ENCODE data around the gene GNL2.

The GNL2 gene

DNA sequence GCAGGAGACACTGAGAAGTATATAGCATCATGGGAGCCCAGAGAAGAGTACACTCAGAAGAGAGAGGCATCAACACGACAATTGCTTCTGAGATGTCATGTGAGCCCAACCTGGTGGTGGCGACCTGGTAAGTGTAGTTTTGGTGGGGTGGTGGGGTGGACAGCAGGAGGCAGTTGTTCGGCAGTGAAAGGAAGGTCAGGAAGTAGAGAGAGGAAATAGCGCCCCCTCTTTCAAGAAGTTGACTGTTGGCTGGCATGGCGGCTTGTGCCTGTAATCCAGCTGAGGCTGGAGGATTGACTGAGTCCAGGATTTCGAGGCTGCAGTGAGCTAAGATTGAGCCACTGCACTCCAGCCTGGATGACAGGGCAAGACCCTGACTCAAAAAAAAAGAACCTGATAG is 26.4 kb upstream of the GNL2 start:
- DNase-seq: peak; percentile 16 to 22
- TF ChIP-seq POLR2A (IDR thresholded peaks at IDR 0.05; ENCODE audit: low read length): no peak
- no peak for TF ChIP-seq GATA1 (IDR thresholded peaks at IDR 0.05; ENCODE audit: low read depth, low read length)

DNA sequence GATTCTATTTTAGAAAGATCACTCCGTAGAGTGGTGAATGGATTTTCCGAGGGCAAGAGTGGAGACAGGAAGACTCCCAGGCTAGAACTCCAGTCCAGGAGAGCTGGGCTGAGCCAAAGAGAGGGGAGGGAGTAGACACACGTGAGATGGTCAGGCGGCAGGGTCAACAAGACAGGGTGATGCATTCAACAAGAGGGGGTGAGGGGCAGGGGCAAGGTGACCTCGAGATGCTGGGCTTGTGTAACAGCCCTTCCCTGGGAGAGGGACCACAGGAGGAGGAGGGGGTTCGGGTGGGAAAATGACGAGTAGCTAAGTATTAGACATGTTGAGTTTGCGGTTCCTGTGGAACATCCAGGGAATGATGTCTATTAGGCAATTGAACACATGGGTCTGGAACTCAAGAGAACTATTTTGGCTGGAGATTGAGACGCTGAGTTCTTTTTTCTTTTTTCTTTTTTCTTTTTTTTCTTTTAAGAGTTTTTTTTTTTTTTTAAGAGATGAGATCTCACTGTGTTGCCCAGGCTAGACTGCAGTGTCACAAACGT is 25.7 kb upstream of the GNL2 start:
- no peak for TF ChIP-seq POLR2A (IDR thresholded peaks at IDR 0.05; ENCODE audit: low read length)
- TF ChIP-seq GATA1 (IDR thresholded peaks at IDR 0.05; ENCODE audit: low read depth, low read length): no peak

DNA sequence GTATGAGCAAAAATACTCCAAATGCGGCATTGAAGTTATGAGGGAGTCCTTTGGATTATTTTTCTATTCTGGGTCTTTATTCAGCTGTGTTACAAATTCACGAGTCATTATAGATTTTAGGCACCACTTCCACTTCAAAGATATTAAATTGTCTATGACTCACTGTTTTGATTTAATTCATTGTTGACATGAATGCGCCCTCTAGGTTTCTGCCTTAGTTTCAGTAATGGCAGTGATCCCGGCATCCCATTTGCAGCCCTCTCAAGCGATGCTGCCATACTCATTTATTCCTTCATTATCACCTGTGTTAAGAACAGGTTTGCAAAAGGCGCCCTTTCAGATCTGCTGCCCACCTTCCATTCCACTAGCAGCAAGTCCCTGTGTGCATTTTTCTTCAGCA is 25.0 kb upstream of the GNL2 start:
- no peak for TF ChIP-seq GATA1 (IDR thresholded peaks at IDR 0.05; ENCODE audit: low read depth, low read length)
- no peak for TF ChIP-seq POLR2A (IDR thresholded peaks at IDR 0.05; ENCODE audit: low read length)
- no peak for DNase-seq

More for the DNA sequence above, 25.7 kb upstream of the GNL2 start:
- no peak for DNase-seq

DNA sequence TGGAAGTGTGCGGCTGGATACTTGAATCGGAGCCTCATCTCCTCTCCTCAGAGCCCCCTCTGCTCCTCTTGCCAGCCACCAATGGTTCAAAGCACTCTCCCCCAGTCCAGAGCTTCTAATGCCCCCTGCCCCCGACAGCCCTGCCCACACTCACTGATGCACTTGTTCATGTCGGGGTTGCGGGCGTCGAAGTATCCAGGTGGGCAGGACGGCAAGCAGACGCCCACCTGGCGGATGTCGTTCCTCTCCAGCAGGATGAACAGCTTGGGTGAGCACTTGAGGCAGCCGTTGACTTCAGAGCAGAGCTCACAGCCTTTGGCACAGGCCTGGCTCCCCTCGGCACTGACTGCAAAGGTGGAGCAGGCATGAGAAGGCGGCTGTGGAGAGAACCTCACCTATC is 20.6 kb upstream of the GNL2 start:
- no peak for DNase-seq
- TF ChIP-seq GATA1 (IDR thresholded peaks at IDR 0.05; ENCODE audit: low read depth, low read length) (no peak), POLR2A (IDR thresholded peaks at IDR 0.05; ENCODE audit: low read length) (no peak)

DNA sequence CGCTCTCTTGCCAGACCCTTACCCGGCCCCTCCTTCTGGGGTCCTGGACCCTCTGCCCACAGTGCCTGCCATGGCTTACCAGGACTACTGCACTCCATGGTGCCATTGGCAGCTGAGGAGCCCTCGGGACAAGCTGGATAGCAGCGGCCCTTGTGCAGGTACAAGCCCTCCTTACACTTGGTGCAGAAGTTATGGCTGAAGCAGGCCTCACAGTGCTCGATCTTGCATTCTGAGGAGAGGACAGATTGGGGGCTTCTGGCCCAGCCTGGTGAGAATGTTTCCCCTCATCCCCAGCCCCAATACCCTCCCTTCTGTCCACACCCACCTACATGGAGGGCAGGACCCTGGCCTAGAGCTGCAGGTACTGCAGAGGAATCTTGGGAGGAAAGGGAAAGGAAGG is 18.4 kb upstream of the GNL2 start:
- no peak for TF ChIP-seq GATA1 (IDR thresholded peaks at IDR 0.05; ENCODE audit: low read depth, low read length)
- no peak for TF ChIP-seq POLR2A (IDR thresholded peaks at IDR 0.05; ENCODE audit: low read length)
- DNase-seq: no peak

DNA sequence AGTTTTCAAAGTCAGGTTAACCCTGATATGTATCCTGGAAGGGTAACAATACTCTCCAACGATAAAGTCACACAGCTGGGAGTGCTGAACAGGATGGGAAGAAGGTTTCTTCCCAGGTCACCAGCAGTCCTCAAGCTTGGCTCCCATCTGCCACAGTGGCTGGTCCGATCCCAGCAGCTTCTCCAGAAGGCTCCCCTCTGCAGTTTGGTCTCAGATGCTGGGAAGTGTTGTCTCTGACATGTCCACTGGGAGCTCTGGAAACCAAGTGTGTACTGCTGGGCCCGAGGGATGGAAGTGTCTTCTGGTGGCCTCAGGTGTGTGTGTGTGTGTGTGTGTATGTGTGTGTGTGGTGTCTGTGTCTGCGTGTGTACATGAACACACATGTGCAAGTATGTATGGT is 16.4 kb upstream of the GNL2 start:
- no peak for TF ChIP-seq POLR2A (IDR thresholded peaks at IDR 0.05; ENCODE audit: low read length)
- no peak for TF ChIP-seq GATA1 (IDR thresholded peaks at IDR 0.05; ENCODE audit: low read depth, low read length)
- no peak for DNase-seq

DNA sequence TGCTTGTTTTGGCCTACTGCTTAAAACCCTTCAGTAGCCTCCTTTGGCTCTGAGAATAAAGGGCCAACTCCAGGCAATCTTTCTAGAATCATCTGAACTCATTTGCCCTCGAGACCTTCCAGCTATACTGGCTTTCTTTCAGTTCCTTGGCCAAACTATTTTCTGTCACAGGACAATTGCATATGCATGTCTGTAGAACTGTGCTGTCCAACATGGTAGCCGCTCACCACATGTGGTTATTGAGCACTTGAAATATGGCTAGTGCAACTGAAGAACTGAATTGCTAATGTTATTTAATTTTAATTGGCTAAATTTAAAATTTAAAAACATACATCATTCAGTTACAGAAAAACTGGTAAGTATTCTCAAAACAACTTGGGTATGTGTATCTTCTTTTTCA is 14.3 kb upstream of the GNL2 start:
- TF ChIP-seq GATA1 (IDR thresholded peaks at IDR 0.05; ENCODE audit: low read depth, low read length) (no peak), POLR2A (IDR thresholded peaks at IDR 0.05; ENCODE audit: low read length) (no peak)

DNA sequence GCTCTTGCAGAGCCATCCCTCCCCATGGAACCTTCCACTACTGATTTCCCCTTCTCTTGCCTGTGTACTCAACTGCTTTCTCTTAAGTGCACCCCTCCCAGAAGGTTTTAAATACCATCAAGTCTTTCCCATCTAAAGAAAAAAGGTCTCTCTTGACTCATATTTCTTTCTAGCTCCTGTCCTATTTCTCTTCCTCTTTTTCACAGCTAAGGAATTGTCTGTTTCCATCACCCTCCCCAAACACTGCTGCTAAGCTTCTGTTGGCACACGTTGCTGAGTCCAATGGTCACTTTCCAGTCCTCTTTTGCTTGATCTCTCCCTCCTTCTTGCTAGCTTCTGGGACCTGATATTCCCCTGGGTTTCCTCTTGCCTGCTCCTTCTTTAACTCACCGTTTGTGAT is 13.3 kb upstream of the GNL2 start:
- TF ChIP-seq GATA1 (IDR thresholded peaks at IDR 0.05; ENCODE audit: low read depth, low read length): no peak
- TF ChIP-seq POLR2A (IDR thresholded peaks at IDR 0.05; ENCODE audit: low read length): no peak

More for the DNA sequence above, 14.3 kb upstream of the GNL2 start:
- DNase-seq: no peak

DNA sequence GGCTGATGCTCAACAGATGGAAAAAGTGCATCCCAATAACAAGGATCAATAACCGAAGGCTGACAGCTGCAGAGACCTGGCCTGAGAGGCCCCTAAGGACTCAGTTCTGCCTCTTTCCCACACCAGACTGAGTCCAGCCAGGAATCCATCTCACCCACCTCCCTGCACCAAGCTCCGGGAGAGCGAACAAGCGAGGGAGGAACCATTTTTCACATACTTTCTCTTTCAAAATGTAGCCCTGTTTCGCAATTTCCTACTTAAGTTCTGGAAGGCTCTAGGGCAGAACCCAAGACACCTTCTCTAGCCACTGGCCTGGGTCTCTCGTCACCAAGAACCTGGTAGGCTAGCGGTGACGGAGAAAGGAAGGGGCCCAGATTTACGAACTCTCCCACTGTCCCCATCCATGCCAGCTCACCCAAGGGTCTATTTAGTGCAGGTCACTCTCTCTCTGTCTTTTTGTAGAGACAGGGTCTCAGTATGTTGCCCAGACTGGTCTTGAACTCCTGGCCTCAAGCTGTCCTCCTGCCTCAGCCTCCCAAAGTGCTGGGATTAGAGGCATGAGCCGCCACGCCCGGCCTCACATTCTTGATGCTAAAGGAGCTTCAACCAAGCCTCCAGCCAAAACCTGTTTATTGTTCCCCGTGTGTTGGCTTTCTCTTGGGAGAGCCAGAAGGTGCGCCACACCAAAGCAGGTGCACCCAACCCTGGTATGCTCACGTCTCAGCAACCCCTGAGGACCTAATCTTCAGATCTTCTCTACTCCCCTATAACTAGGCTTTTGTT is 10.9 kb upstream of the GNL2 start:
- TF ChIP-seq GATA1 (IDR thresholded peaks at IDR 0.05; ENCODE audit: low read depth, low read length) (no peak), POLR2A (IDR thresholded peaks at IDR 0.05; ENCODE audit: low read length) (no peak)
- DNase-seq: no peak

More for the DNA sequence above, 13.3 kb upstream of the GNL2 start:
- no peak for DNase-seq

DNA sequence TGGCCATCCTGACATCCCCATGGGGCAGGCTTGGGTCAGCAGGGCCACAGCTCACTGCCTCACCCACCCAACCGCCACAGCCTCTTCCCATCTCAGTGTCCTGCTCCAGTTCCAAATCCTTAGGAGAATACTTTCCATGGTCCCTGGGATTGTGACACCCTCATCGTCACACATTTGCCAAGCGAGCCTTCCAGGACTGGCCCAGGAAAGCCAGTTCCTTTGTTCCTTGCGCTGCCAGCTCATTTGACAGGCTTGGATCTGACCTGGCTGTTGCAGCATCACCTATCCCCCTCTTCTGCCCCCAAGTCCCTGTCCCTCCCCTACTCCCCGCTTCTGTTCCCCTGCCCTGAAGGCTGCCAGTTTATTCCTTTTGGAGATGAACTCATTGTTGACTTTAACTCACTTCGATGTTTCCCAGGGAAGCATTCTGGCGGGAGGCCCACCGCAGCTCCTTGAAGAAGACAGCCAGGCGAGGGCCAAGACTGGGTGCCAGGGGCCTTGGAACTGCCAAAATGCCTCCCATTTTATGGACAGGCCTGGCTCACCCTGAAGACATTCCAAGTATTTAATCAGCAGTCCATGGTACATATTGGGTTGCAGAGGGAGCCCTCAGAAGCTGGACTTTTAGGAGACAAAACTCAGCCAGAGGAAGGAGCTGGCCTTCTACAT is 10.2 kb upstream of the GNL2 start:
- no peak for DNase-seq

DNA sequence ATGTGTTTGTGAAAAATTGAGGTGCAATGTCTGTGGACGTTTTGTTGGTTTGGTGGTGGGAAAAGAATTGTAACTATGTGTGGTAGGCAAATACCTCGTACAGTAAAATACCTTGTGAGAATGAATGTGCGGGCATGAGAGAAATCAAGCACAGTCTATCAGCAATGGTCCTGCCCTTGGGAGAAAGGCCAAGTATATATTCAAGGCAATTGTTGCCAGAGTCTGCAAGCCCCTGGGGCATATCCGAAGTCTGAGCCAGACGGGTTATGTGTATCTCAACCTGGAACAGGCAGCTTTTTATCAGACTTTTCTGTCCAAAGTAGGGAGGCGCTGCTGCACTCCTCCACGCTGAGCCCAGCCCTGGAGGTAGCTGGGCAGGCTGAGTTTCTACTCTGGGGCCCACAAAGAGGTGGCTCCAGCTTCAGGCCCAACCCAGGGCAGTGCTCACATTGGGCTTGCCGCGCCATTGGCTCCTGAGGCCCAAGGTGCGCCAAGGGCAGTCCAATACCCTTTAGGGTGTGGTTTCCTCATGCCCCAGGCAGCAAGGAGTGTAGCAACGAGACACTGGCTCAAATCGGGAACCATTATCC is 9.4 kb upstream of the GNL2 start:
- TF ChIP-seq POLR2A (IDR thresholded peaks at IDR 0.05; ENCODE audit: low read length): no peak
- TF ChIP-seq GATA1 (IDR thresholded peaks at IDR 0.05; ENCODE audit: low read depth, low read length): no peak
- DNase-seq: no peak

More for the DNA sequence above, 10.2 kb upstream of the GNL2 start:
- no peak for TF ChIP-seq POLR2A (IDR thresholded peaks at IDR 0.05; ENCODE audit: low read length)
- no peak for TF ChIP-seq GATA1 (IDR thresholded peaks at IDR 0.05; ENCODE audit: low read depth, low read length)

DNA sequence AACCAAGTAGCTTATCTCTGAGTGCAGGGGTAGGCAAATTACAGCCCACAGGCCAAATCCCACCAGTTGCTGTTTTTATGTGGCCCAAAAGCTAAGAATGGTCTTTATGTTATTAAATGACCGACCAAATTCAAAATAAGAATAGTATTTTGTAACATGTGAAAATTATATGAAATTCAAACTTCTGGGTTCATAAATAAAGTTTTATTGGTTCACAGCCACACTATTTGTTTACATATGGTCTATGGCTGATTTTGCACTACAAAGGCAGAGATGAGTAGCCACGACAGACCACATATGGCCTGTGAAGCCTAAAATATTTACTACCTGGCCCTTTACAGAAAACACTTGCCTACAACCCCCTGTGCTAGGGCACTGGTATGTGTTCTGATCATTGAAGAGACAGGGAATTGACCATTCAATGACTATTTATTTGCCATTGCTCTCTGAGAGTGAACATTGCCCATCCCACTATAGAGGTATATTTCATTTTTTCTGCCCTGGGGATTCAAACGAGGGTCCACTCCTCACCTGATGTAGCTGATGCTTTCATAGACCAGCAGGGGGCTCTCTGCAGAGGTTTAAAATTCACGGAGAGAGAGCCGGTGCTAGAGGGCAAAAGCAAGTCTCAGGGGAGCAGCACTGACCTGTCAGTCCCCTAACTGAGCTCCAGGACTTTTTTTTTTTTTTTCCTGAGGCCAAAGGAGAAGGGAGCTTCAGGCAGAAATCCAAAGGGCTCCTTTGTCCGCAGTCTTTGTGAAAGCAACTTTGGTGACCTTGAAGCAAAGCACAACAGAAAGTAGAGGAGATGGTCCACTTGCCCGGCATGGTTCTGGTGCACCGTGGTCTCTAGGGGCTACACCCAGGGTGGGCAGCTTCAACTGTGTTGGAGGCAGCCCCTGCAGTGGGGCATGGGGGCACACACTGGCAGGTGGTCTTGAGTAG is 7.3 kb upstream of the GNL2 start:
- peak; percentile 21 to 43 for DNase-seq
- TF ChIP-seq GATA1 (IDR thresholded peaks at IDR 0.05; ENCODE audit: low read depth, low read length): no peak
- TF ChIP-seq POLR2A (IDR thresholded peaks at IDR 0.05; ENCODE audit: low read length): no peak

DNA sequence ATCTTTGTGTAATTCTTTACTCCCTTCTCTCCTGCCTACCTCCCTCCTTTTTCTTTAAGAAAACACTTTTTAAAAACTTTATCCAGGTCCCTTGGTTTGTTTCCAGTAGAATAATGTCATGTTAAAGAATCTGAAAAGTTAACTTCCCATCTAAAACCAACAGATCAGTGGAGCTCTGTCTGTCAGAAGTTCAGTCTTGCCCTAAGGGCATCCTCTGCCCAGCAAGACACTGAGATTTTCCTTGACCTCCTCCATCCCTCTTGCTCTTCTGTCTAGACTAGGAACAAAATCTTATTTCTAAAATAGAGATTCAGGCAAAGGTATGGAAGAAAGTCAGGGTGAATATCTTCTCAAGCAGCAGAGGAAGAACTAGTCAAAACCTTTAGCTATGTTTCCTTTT is 5.7 kb upstream of the GNL2 start:
- TF ChIP-seq GATA1 (IDR thresholded peaks at IDR 0.05; ENCODE audit: low read depth, low read length): no peak
- no peak for TF ChIP-seq POLR2A (IDR thresholded peaks at IDR 0.05; ENCODE audit: low read length)

More for the DNA sequence above, 5.7 kb upstream of the GNL2 start:
- no peak for DNase-seq

Data from erythroblast (primary cell).